Spinal cord (tissue), 10 donors: Measurements from ENCODE around the gene SND1. TPM values are rescaled to one million over a fixed set of nuclear protein-coding genes. Genes with fewer than 3 reads are reported as not detected.
A peak's percentile ranks its signal among the peaks of the same experiment; 100 is the strongest.

Source experiments
- DNase-seq, 6 donors: peaks; one replicate each; pipeline versions ENCODE4 v3.0.0 to v3.0.0-alpha.2; 2013 to 2015; ENCODE audit warnings: low spot score in 6 of 6, low read depth in 4 of 6
- H3K27ac ChIP-seq: one replicate; pipeline ENCODE4 v1.5.1; 2013; ENCODE audit warnings: low read depth, low read length, control low read depth
- H3K27me3 ChIP-seq: one replicate; pipeline ENCODE4 v1.6.1; 2013; ENCODE audit warnings: low read length; ENCODE audit not compliant: control insufficient read depth, insufficient read depth
- H3K36me3 ChIP-seq: one replicate; pipeline ENCODE4 v1.6.1; 2013; ENCODE audit warnings: low read length; ENCODE audit not compliant: control insufficient read depth, insufficient read depth
- H3K4me1 ChIP-seq: one replicate; pipeline ENCODE4 v1.6.1; 2013; ENCODE audit warnings: low read length; ENCODE audit not compliant: control insufficient read depth, insufficient read depth
- H3K4me3 ChIP-seq: one replicate; pipeline ENCODE4 v1.5.1; 2013; ENCODE audit warnings: low read depth, low read length, control low read depth
- H3K9me3 ChIP-seq: one replicate; pipeline ENCODE4 v1.6.1; 2013; ENCODE audit warnings: low read length; ENCODE audit not compliant: control insufficient read depth, insufficient read depth
- WGBS: methylation state at CpG from one replicate; pipeline ENCODE4 v1.1.5; 2013; ENCODE audit warnings: missing lambda C conversion rate; ENCODE audit not compliant: insufficient coverage; 5-methylcytosine and 5-hydroxymethylcytosine counted together
- polyA plus RNA-seq, 2 donors: library from polyadenylated mRNA; unstranded; fragments of 120-200 nt; gene quantifications; one replicate each; pipeline ENCODE4 v1.2.1, GENCODE V29; 2013; ENCODE audit not compliant: insufficient read length in 2 of 2
- total RNA-seq, 2 donors: library from RNA; depleted of rRNA in 1 of 2; stranded (reverse); fragments of 120-200 nt in 1 of 2; fragments of >200 nt in 1 of 2; gene quantifications; one replicate each; pipeline versions ENCODE4 v1.2.3 to v1.2.4, GENCODE V29; 2013 to 2014
- donor health status: healthy.

SND1 gene
- total and polyA plus RNA-seq, 4 donors, result 72.1 to 125 (median 91.3) TPM

GRCh38 chr7:127711872-127712271, 59.9 kb downstream of the SND1 start:
- no peak for DNase-seq
- WGBS, result 100% methylated on average over 2 of the region's 4 CpGs
- Histone ChIP-seq H3K4me1 (peaks cover 9% of the 10 kb centered on the region), H3K27ac (no peak overlapping the region), H3K9me3 (peaks cover 2% of the 10 kb centered on the region), H3K4me3 (no peak overlapping the region), H3K27me3 (no peaks in the 10 kb centered on the region), H3K36me3 (peaks cover 3% of the 10 kb centered on the region)

DNA sequence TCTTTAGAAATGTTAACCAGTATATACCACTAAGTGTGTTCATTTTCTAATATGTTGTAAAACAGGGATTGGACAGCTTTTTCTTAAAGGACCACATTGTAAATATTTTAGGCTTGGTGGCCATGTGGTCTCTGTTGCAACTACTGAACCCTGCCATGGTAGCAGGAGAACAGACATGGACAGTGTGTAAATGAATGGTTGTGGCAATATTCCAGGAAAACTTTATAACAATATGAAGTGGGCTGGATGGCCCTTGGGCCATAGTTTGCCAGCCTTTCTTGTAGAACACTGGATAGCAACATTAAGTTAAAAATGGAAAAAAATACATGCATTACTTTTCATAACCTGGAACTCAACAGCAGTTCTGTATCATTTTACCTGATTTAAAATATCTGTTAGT, 61.0 kb downstream of the SND1 start:
- H3K27me3 ChIP-seq, result no peaks in the 10 kb centered on the region
- H3K4me1 ChIP-seq, result peaks cover 9% of the 10 kb centered on the region
- DNase-seq, result no peak

DNA sequence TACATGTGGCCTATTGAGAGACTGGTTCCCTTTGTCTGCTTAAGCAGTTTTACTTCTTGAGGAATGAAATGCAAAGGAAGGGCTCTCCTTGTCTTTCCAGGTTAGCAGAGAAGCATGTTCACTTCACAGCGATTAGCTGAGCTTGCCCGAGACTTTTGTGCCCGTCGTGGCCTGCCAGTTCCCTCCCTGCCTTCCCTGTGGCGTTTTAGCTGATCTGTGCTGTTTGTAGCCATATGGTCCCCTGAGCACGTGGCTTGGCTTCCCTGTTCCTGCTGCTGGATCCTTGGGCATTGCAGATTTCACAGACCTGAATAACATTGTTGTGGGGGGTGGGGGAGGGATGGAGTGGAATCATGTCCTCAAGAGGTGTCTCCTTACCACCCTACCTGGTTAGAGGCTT, 61.8 kb downstream of the SND1 start:
- peak in 2 of 6 donors; percentile 40 to 51 for DNase-seq
- 29% methylated on average over 4 of the region's 6 CpGs for WGBS
- Histone ChIP-seq H3K36me3 (no peaks in the 10 kb centered on the region), H3K4me1 (peaks cover 4% of the 10 kb centered on the region), H3K27ac (peak overlapping the region; percentile 66), H3K4me3 (no peak overlapping the region), H3K9me3 (peaks cover 2% of the 10 kb centered on the region), H3K27me3 (no peaks in the 10 kb centered on the region)

More for the DNA sequence above, 61.0 kb downstream of the SND1 start:
- Histone ChIP-seq H3K4me3 (no peak overlapping the region), H3K27ac (peak overlapping the region; percentile 66), H3K9me3 (peaks cover 2% of the 10 kb centered on the region), H3K36me3 (peaks cover 3% of the 10 kb centered on the region)

DNA sequence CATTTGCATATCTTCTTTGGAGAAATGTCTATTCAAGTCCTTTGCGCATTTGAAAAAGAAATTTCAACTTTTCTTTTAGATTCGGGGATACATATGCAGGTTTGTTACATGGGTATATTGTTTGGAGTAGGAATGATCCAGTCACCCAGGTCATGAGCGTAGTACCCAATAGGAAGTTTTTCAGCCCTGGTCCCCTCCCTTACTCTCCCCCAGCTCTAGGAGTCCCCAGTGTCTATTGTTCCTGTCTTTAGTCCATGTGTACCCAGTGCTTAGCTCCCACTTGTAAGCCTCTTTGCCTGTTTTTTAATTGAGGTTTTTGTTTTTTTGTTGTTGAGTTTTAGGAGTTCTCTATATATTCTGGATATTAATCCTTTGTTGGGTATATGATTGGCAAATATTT, 63.3 kb downstream of the SND1 start:
- no peak overlapping the region for H3K27ac ChIP-seq
- WGBS, result no CpG with 5 or more reads among the region's 3 CpGs
- peaks cover 2% of the 10 kb centered on the region for H3K9me3 ChIP-seq
- H3K36me3 ChIP-seq, result no peaks in the 10 kb centered on the region
- no peak for DNase-seq
- H3K4me3 ChIP-seq, result no peak overlapping the region
- no peaks in the 10 kb centered on the region for H3K27me3 ChIP-seq
- H3K4me1 ChIP-seq, result peaks cover 4% of the 10 kb centered on the region

GRCh38 chr7:127715901-127716300, 63.9 kb downstream of the SND1 start:
- Histone ChIP-seq H3K4me1 (peaks cover 4% of the 10 kb centered on the region), H3K36me3 (no peaks in the 10 kb centered on the region), H3K27me3 (no peaks in the 10 kb centered on the region), H3K27ac (no peak overlapping the region), H3K9me3 (peaks cover 2% of the 10 kb centered on the region), H3K4me3 (no peak overlapping the region)
- no peak for DNase-seq
- WGBS, result no CpG with 5 or more reads among the region's 1 CpG

DNA sequence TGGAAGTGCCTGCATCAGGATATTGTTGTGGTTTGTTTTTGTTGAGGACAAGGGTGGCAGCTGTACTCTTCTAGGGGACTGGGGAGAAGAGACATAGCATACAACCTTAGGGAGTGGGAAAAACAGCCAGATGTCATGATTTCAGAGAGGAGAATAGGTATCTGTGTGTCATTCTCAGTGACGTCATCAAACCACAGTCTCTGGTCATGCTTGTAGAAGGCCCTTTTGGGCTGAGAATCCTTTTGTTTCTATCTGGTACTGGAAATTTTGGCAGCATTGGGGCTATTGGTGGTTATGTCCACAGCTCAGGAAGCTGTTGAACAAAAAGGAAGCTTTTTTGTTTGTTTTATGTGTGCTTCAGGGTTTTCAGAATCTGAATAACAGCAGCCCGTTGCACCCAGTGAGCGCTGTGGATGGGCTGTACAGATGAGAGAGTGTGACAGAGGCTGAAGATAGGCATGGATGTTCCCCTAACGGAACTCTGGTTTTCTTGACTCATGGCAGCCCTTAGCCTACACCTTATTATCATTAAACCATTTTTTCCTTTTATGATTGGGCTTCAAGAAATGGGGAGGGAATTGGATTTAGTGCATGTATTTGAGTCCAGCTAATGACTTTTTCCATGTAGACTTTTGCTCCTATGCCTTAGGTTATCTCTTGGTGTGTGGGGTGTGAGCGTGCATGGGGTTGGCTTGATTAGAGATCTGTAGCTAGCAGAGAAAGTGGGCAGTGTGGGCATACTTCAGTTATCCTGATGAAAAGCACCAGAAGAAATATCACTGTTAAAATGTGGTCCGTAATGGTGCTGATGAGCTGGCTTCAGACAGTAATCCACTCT, 65.7 kb downstream of the SND1 start:
- Histone ChIP-seq H3K27me3 (no peaks in the 10 kb centered on the region), H3K4me3 (no peak overlapping the region), H3K4me1 (peaks cover 4% of the 10 kb centered on the region), H3K9me3 (no peaks in the 10 kb centered on the region), H3K27ac (no peak overlapping the region), H3K36me3 (no peaks in the 10 kb centered on the region)
- 78% methylated on average over 4 of the region's 6 CpGs for WGBS
- no peak for DNase-seq

DNA sequence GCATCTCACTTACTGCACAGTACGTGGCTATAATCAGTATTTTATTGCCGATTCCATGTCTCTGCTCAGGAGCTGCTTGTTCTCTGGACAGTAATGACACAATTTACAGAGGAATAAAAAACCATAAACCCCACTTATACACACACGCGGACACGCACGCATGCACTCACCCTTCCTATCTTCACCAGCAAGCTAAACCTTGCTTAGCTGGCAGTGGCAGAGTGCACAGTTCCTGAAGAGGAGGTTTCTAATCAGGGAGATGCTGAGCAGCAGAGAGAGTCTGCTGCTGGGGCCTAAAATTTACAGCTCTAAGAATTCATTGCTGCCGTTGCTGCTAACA, 66.3 kb downstream of the SND1 start:
- H3K9me3 ChIP-seq, result no peaks in the 10 kb centered on the region
- H3K4me3 ChIP-seq, result no peak overlapping the region
- H3K4me1 ChIP-seq, result peaks cover 4% of the 10 kb centered on the region
- no peaks in the 10 kb centered on the region for H3K27me3 ChIP-seq
- H3K27ac ChIP-seq, result no peak overlapping the region
- peak in 1 of 6 donors; percentile 86 for DNase-seq
- H3K36me3 ChIP-seq, result no peaks in the 10 kb centered on the region
- 82% methylated on average over 6 of the region's 7 CpGs for WGBS

DNA sequence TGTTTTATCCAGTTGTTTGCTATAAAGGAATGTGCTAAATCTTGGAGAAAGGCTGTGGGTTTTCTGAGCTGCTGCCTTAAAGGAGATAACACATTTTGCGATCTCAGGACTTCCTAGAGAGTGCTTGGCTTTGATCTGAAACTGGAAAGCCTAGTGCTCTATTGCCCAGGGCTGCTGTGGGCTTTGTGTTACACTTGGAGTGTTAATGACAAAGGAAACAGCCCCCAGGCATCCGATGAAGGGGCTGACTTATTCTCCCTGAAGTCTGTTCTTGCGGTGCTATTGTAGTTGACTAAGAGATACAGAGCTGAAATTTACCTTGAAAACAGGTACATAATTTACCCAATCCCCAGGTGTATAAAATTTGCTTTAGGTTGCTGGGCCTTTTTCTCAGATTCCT, 74.5 kb downstream of the SND1 start:
- 90% methylated on average over 1 of the region's 3 CpGs for WGBS
- Histone ChIP-seq H3K4me3 (no peak overlapping the region), H3K36me3 (no peaks in the 10 kb centered on the region), H3K4me1 (peaks cover 9% of the 10 kb centered on the region), H3K9me3 (no peaks in the 10 kb centered on the region), H3K27ac (no peak overlapping the region), H3K27me3 (no peaks in the 10 kb centered on the region)
- DNase-seq, result no peak

GRCh38 chr7:127730658-127731276, 78.8 kb downstream of the SND1 start:
- 79% methylated on average over 4 of the region's 13 CpGs for WGBS
- no peaks in the 10 kb centered on the region for H3K36me3 ChIP-seq
- H3K4me1 ChIP-seq, result peaks cover 10% of the 10 kb centered on the region
- no peak overlapping the region for H3K4me3 ChIP-seq
- H3K9me3 ChIP-seq, result no peaks in the 10 kb centered on the region
- no peak for DNase-seq
- H3K27ac ChIP-seq, result no peak overlapping the region
- no peaks in the 10 kb centered on the region for H3K27me3 ChIP-seq
